ENCODE results near the gene CDKN2A. TPM values are rescaled to one million over a fixed set of nuclear protein-coding genes. Genes with fewer than 3 reads are reported as not detected.

CDKN2A gene
- polyA plus RNA-seq, 1 donor, result 0.15 TPM

GRCh38 chr9:21982391-21982790 lies 11.8 kb downstream of the CDKN2A start:
- Histone ChIP-seq H3K4me1 (ENCODE audit: control insufficient read depth, insufficient read depth, low read length) (no peaks in the 10 kb centered on the region), H3K9me3 (ENCODE audit: control insufficient read depth, low read depth, low read length) (no peaks in the 10 kb centered on the region), H3K36me3 (ENCODE audit: control insufficient read depth, insufficient read depth, low read length) (no peaks in the 10 kb centered on the region), H3K4me3 (ENCODE audit: low read length) (no peak overlapping the region), H3K27ac (ENCODE audit: low read length) (no peak overlapping the region), H3K27me3 (ENCODE audit: control insufficient read depth, insufficient read depth, low read length) (peaks cover 70% of the 10 kb centered on the region)
- no peak for DNase-seq
- 33% methylated on average over 1 of the region's 1 CpG for WGBS (ENCODE audit: insufficient coverage, low lambda C conversion rate)

- Histone ChIP-seq H3K27me3 (ENCODE audit: control insufficient read depth, insufficient read depth, low read length) (peaks cover 88% of the 10 kb centered on the region), H3K9me3 (ENCODE audit: control insufficient read depth, low read depth, low read length) (peaks cover 4% of the 10 kb centered on the region), H3K27ac (ENCODE audit: low read length) (no peak overlapping the region), H3K36me3 (ENCODE audit: control insufficient read depth, insufficient read depth, low read length) (no peaks in the 10 kb centered on the region), H3K4me1 (ENCODE audit: control insufficient read depth, insufficient read depth, low read length) (peaks cover 4% of the 10 kb centered on the region), H3K4me3 (ENCODE audit: low read length) (no peak overlapping the region)
- DNase-seq, result no peak
- 16% methylated on average over 7 of the region's 19 CpGs for WGBS (ENCODE audit: insufficient coverage, low lambda C conversion rate)
Observed at GRCh38 chr9:21976334-21976875, 17.8 kb downstream of the CDKN2A start.

DNA sequence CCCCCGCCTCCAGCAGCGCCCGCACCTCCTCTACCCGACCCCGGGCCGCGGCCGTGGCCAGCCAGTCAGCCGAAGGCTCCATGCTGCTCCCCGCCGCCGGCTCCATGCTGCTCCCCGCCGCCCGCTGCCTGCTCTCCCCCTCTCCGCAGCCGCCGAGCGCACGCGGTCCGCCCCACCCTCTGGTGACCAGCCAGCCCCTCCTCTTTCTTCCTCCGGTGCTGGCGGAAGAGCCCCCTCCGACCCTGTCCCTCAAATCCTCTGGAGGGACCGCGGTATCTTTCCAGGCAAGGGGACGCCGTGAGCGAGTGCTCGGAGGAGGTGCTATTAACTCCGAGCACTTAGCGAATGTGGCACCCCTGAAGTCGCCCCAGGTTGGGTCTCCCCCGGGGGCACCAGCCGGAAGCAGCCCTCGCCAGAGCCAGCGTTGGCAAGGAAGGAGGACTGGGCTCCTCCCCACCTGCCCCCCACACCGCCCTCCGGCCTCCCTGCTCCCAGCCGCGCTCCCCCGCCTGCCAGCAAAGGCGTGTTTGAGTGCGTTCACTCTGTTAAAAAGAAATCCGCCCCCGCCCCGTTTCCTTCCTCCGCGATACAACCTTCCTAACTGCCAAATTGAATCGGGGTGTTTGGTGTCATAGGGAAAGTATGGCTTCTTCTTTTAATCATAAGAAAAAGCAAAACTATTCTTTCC lies 19.3 kb downstream of the CDKN2A start:
- no CpG with 5 or more reads among the region's 51 CpGs for WGBS (ENCODE audit: insufficient coverage, low lambda C conversion rate)
- no peaks in the 10 kb centered on the region for H3K36me3 ChIP-seq (ENCODE audit: control insufficient read depth, insufficient read depth, low read length)

DNA sequence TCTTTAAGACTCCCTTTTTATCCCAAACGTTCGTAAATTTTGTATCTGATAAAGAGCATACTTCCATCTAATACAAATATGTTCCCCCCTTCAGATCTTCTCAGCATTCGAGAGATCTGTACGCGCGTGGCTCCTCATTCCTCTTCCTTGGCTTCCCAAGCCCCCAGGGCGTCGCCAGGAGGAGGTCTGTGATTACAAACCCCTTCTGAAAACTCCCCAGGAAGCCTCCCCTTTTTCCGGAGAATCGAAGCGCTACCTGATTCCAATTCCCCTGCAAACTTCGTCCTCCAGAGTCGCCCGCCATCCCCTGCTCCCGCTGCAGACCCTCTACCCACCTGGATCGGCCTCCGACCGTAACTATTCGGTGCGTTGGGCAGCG lies 19.9 kb downstream of the CDKN2A start:
- H3K4me1 ChIP-seq (ENCODE audit: control insufficient read depth, insufficient read depth, low read length), result peaks cover 4% of the 10 kb centered on the region
- no CpG with 5 or more reads among the region's 21 CpGs for WGBS (ENCODE audit: insufficient coverage, low lambda C conversion rate)
- H3K9me3 ChIP-seq (ENCODE audit: control insufficient read depth, low read depth, low read length), result peaks cover 4% of the 10 kb centered on the region
- no peak overlapping the region for H3K27ac ChIP-seq (ENCODE audit: low read length)
- no peaks in the 10 kb centered on the region for H3K36me3 ChIP-seq (ENCODE audit: control insufficient read depth, insufficient read depth, low read length)
- DNase-seq, result no peak
- H3K27me3 ChIP-seq (ENCODE audit: control insufficient read depth, insufficient read depth, low read length), result peaks cover 92% of the 10 kb centered on the region
- no peak overlapping the region for H3K4me3 ChIP-seq (ENCODE audit: low read length)

More for the DNA sequence above, 19.3 kb downstream of the CDKN2A start:
- Histone ChIP-seq H3K27me3 (ENCODE audit: control insufficient read depth, insufficient read depth, low read length) (peaks cover 92% of the 10 kb centered on the region), H3K9me3 (ENCODE audit: control insufficient read depth, low read depth, low read length) (peaks cover 4% of the 10 kb centered on the region), H3K4me1 (ENCODE audit: control insufficient read depth, insufficient read depth, low read length) (peaks cover 4% of the 10 kb centered on the region), H3K27ac (ENCODE audit: low read length) (no peak overlapping the region), H3K4me3 (ENCODE audit: low read length) (peak overlapping the region; percentile 25)
- peak in 1 of 2 donors; percentile 57 for DNase-seq

DNA sequence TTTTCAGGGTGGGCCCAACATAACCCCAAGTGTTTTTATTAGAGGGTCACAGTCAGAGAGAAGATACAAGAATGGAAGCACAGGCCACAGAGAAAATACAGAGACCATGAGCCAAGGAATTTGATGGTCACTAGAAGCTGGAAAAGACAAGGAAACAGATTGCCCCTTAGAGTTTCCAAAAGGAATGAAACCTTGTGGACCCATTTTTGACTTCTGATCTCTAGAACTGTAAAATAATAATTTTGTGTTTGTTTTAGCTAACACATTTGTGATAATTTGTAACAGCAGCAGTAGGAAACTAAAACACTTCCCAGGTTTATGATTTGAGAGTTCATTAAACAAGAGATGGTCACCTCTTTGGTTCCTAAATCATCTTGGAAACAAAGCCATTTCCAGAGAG lies 21.8 kb downstream of the CDKN2A start:
- Histone ChIP-seq H3K27me3 (ENCODE audit: control insufficient read depth, insufficient read depth, low read length) (peaks cover 94% of the 10 kb centered on the region), H3K27ac (ENCODE audit: low read length) (no peak overlapping the region), H3K9me3 (ENCODE audit: control insufficient read depth, low read depth, low read length) (peaks cover 7% of the 10 kb centered on the region), H3K4me3 (ENCODE audit: low read length) (no peak overlapping the region), H3K36me3 (ENCODE audit: control insufficient read depth, insufficient read depth, low read length) (no peaks in the 10 kb centered on the region), H3K4me1 (ENCODE audit: control insufficient read depth, insufficient read depth, low read length) (peaks cover 4% of the 10 kb centered on the region)
- no peak for DNase-seq

DNA sequence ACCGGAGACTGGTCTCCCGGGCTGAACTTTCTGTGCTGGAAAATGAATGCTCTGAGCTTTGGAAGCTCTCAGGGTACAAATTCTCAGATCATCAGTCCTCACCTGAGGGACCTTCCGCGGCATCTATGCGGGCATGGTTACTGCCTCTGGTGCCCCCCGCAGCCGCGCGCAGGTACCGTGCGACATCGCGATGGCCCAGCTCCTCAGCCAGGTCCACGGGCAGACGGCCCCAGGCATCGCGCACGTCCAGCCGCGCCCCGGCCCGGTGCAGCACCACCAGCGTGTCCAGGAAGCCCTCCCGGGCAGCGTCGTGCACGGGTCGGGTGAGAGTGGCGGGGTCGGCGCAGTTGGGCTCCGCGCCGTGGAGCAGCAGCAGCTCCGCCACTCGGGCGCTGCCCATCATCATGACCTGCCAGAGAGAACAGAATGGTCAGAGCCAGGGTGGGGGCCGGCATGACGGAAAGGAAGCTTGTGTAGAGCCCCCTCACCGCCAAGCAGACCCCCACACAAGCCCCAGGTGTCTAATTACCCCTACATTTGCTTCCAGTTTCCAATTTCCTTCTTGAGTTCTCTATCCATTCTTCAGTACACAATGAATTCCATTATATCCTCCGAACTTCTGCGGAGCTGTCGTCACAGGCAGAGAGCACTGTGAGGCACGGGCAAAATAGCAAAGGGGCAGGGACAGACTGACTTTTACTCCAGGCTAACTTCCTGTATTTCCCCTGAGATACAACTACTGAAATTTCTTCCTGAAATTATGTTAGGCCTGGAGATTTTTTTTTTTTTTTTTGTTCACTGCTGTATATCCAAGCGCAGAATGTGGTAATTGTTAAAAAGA lies 23.2 kb downstream of the CDKN2A start:
- Histone ChIP-seq H3K27ac (ENCODE audit: low read length) (no peak overlapping the region), H3K27me3 (ENCODE audit: control insufficient read depth, insufficient read depth, low read length) (peaks cover 93% of the 10 kb centered on the region), H3K4me3 (ENCODE audit: low read length) (no peak overlapping the region), H3K4me1 (ENCODE audit: control insufficient read depth, insufficient read depth, low read length) (peaks cover 4% of the 10 kb centered on the region), H3K9me3 (ENCODE audit: control insufficient read depth, low read depth, low read length) (peaks cover 7% of the 10 kb centered on the region), H3K36me3 (ENCODE audit: control insufficient read depth, insufficient read depth, low read length) (no peaks in the 10 kb centered on the region)
- DNase-seq, result no peak
- WGBS (ENCODE audit: insufficient coverage, low lambda C conversion rate), result no CpG with 5 or more reads among the region's 45 CpGs

GRCh38 chr9:21969951-21970799 lies 24.0 kb downstream of the CDKN2A start:
- H3K4me3 ChIP-seq (ENCODE audit: low read length), result no peak overlapping the region
- peaks cover 93% of the 10 kb centered on the region for H3K27me3 ChIP-seq (ENCODE audit: control insufficient read depth, insufficient read depth, low read length)
- H3K36me3 ChIP-seq (ENCODE audit: control insufficient read depth, insufficient read depth, low read length), result no peaks in the 10 kb centered on the region
- WGBS (ENCODE audit: insufficient coverage, low lambda C conversion rate), result 0% methylated on average over 2 of the region's 24 CpGs
- peaks cover 5% of the 10 kb centered on the region for H3K4me1 ChIP-seq (ENCODE audit: control insufficient read depth, insufficient read depth, low read length)
- no peak for DNase-seq
- peaks cover 7% of the 10 kb centered on the region for H3K9me3 ChIP-seq (ENCODE audit: control insufficient read depth, low read depth, low read length)
- no peak overlapping the region for H3K27ac ChIP-seq (ENCODE audit: low read length)

GRCh38 chr9:21969011-21969940 lies 24.9 kb downstream of the CDKN2A start:
- Histone ChIP-seq H3K27me3 (ENCODE audit: control insufficient read depth, insufficient read depth, low read length) (peaks cover 93% of the 10 kb centered on the region), H3K27ac (ENCODE audit: low read length) (no peak overlapping the region), H3K36me3 (ENCODE audit: control insufficient read depth, insufficient read depth, low read length) (no peaks in the 10 kb centered on the region), H3K9me3 (ENCODE audit: control insufficient read depth, low read depth, low read length) (peaks cover 3% of the 10 kb centered on the region), H3K4me3 (ENCODE audit: low read length) (no peak overlapping the region), H3K4me1 (ENCODE audit: control insufficient read depth, insufficient read depth, low read length) (peaks cover 6% of the 10 kb centered on the region)
- WGBS (ENCODE audit: insufficient coverage, low lambda C conversion rate), result 10% methylated on average over 2 of the region's 28 CpGs
- no peak for DNase-seq

GRCh38 chr9:21968331-21969010 lies 25.7 kb downstream of the CDKN2A start:
- Histone ChIP-seq H3K36me3 (ENCODE audit: control insufficient read depth, insufficient read depth, low read length) (no peaks in the 10 kb centered on the region), H3K27me3 (ENCODE audit: control insufficient read depth, insufficient read depth, low read length) (peaks cover 92% of the 10 kb centered on the region), H3K9me3 (ENCODE audit: control insufficient read depth, low read depth, low read length) (peaks cover 3% of the 10 kb centered on the region), H3K4me1 (ENCODE audit: control insufficient read depth, insufficient read depth, low read length) (peaks cover 6% of the 10 kb centered on the region), H3K27ac (ENCODE audit: low read length) (no peak overlapping the region), H3K4me3 (ENCODE audit: low read length) (no peak overlapping the region)
- DNase-seq, result peak in 1 of 2 donors; percentile 28
- 0% methylated on average over 3 of the region's 41 CpGs for WGBS (ENCODE audit: insufficient coverage, low lambda C conversion rate)

Data from large intestine (tissue), 3 donors.